T-cell (primary cell): ENCODE measurements around the gene CUBN. TPM values are rescaled to one million over a fixed set of nuclear protein-coding genes. Genes with fewer than 3 reads are reported as not detected.

Experiments used
- ATAC-seq, 4 experiments: fragments of 200-7000 bp in 3 of 4; fragments of 150-1000 bp in 1 of 4; cut with Tn5 transposase; replicated peaks in 1 of 4; 1 replicate in 3 of 4; 2 replicates in 1 of 4; pipeline ENCODE4 v1.10.0; 2021; ENCODE audit warnings: moderate library complexity in 3 of 4, mild to moderate bottlenecking in 2 of 4, moderate number of reproducible peaks in 1 of 4
- CTCF ChIA-PET, 2 donors: fragments of 300-600 bp; sonication (Branson Sonifier 250); formaldehyde crosslinking; loops; one replicate each; lab custom pipeline; 2022; ENCODE audit warnings: antibody characterized with exemption in 2 of 2; lab: Charles Lee
- POLR2A ChIA-PET, 2 donors: fragments of 300-600 bp; sonication (Branson Sonifier 250); formaldehyde crosslinking; loops; one replicate each; lab custom pipeline; 2022; ENCODE audit warnings: antibody characterized with exemption in 2 of 2; lab: Charles Lee
- DNase-seq, 35 experiments: peaks; one replicate each; pipeline versions ENCODE4 v3.0.0 to v3.0.0-alpha.2; 2013 to 2023
- H3K27ac ChIP-seq: one replicate; pipeline ENCODE4 v1.5.1; 2013; ENCODE audit warnings: low read length
- H3K27me3 ChIP-seq, 2 experiments: replicated peaks in 1 of 2; 1 replicate in 1 of 2; 2 replicates in 1 of 2; pipeline versions ENCODE4 v1.6.1 to v1.7.0; 2013; ENCODE audit warnings: low read length in 1 of 2, mixed read lengths in 1 of 2; ENCODE audit not compliant: control insufficient read depth in 2 of 2, insufficient read depth in 2 of 2; ENCODE audit errors: extremely low read depth in 1 of 2
- H3K36me3 ChIP-seq, 2 donors: 1 replicate in 1 of 2; 2 replicates in 1 of 2; pipeline versions ENCODE4 v1.6.1 to v1.7.0; 2013; ENCODE audit warnings: low read length in 1 of 2; ENCODE audit not compliant: control insufficient read depth in 2 of 2, insufficient read depth in 1 of 2; ENCODE audit errors: extremely low read depth in 1 of 2
- H3K4me1 ChIP-seq, 2 experiments: 1 replicate in 1 of 2; 2 replicates in 1 of 2; pipeline versions ENCODE4 v1.6.1 to v1.7.0; 2013; ENCODE audit warnings: low read length in 2 of 2, mixed read lengths in 1 of 2; ENCODE audit not compliant: insufficient read depth in 2 of 2, control insufficient read depth in 1 of 2; ENCODE audit errors: extremely low read depth in 1 of 2
- H3K4me3 ChIP-seq, 2 donors: 1 replicate in 1 of 2; 2 replicates in 1 of 2; pipeline versions ENCODE4 v1.5.1 to v1.7.0; 2013; ENCODE audit warnings: mild to moderate bottlenecking in 2 of 2, low read length in 1 of 2, moderate library complexity in 1 of 2; ENCODE audit not compliant: control insufficient read depth in 1 of 2; ENCODE audit errors: extremely low read depth in 1 of 2
- H3K9me3 ChIP-seq: 2 replicates; pipeline ENCODE4 v1.7.0; 2013
- H3K27ac Mint-ChIP-seq, 2 donors: one replicate each; pipeline ENCODE4 v1.8.0; 2020 to 2021; ENCODE audit warnings: mild to moderate bottlenecking in 2 of 2, mixed read lengths in 2 of 2
- H3K27me3 Mint-ChIP-seq, 2 donors: one replicate each; pipeline ENCODE4 v1.8.0; 2021 to 2022; ENCODE audit warnings: mixed read lengths in 2 of 2
- H3K36me3 Mint-ChIP-seq: one replicate; pipeline ENCODE4 v1.8.0; 2021; ENCODE audit warnings: mixed read lengths
- H3K4me1 Mint-ChIP-seq, 3 donors: one replicate each; pipeline ENCODE4 v1.8.0; 2020 to 2022; ENCODE audit warnings: mixed read lengths in 3 of 3, mild to moderate bottlenecking in 1 of 3
- H3K4me3 Mint-ChIP-seq, 3 donors: one replicate each; pipeline ENCODE4 v1.8.0; 2020 to 2022; ENCODE audit warnings: mild to moderate bottlenecking in 3 of 3, mixed read lengths in 3 of 3, moderate library complexity in 3 of 3
- H3K9me3 Mint-ChIP-seq, 3 donors: one replicate each; pipeline ENCODE4 v1.8.0; 2020 to 2022; ENCODE audit warnings: mixed read lengths in 3 of 3
- WGBS: methylation state at CpG from one replicate; pipeline ENCODE4 v1.1.5; 2013; ENCODE audit warnings: missing lambda C conversion rate; ENCODE audit not compliant: insufficient coverage; 5-methylcytosine and 5-hydroxymethylcytosine counted together
- total RNA-seq, 35 experiments: library from RNA in 6 of 35; stranded (reverse) in 6 of 35; fragments of 120-200 nt in 1 of 35; gene quantifications; one replicate each; pipeline versions ENCODE4 v1.2.1 to v1.2.4 and lab custom pipeline; 2013 to 2026

The CUBN gene
- total RNA-seq, 5 donors from 2014 or later (not counting 1 experiment from before 2014, with no cell fraction given): 6.3 to 11.4 (median 8.6) TPM

DNA sequence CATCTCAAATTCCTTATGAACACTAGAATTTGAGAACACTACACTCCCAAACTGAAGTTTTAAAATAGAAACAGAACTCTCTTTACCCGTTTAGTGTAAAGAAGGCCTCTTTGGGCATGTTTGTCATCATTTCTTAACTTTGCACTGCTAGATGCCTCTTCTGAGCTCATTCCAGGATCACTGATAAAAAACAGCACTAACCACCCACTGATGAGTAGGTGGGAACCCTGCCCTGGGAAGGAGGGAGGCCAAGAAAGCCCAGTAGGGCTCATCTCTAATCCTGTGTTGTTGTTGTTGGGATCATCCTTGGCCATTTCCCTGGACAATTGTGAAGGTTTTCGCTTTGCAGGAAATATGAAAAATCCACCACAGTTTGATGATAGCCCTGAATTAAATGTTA lies 68.2 kb downstream of the CUBN start:
- no CpG with 5 or more reads among the region's 2 CpGs for WGBS
- Mint-ChIP-seq H3K36me3 (peaks cover 41% of the 10 kb centered on the region), H3K4me1 (peaks cover 19 to 25% (median 20%) of the 10 kb centered on the region in 3 donors), H3K4me3 (no peak overlapping the region), H3K9me3 (peaks cover 0 to 3% (median 0%) of the 10 kb centered on the region in 3 donors), H3K27ac (no peak overlapping the region), H3K27me3 (no peaks in the 10 kb centered on the region)
- H3K9me3 ChIP-seq: no peaks in the 10 kb centered on the region
- H3K27me3 ChIP-seq: no peaks in the 10 kb centered on the region
- DNase-seq (no peak), ATAC-seq (no peak)
- no peak overlapping the region for H3K27ac ChIP-seq
- no peaks in the 10 kb centered on the region for H3K36me3 ChIP-seq
- ChIA-PET CTCF (no interaction called here), POLR2A (no interaction called here)
- H3K4me3 ChIP-seq: no peak overlapping the region
- H3K4me1 ChIP-seq: peaks cover 5 to 7% of the 10 kb centered on the region in 2 experiments

DNA sequence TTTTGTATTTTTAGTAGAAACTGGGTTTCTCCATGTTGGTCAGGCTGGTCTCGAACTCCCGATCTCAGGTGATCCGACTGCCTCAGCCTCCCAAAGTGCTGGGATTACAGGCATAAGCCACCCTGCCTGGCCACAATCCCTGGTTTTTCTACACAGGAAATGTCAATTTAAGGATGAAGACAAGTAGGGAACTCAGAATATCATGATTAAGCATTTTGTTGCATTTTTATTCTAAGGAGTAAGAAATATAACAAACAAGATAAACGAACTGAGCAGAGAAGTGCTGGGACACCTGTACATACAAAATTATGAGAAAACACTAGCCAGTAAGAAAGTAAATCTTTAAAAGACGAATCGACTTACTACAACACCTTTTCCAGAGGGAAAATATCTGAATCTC lies 69.3 kb downstream of the CUBN start:
- Histone ChIP-seq H3K27me3 (no peaks in the 10 kb centered on the region), H3K4me1 (peaks cover 5 to 7% of the 10 kb centered on the region in 2 experiments), H3K9me3 (no peaks in the 10 kb centered on the region), H3K4me3 (no peak overlapping the region), H3K36me3 (no peaks in the 10 kb centered on the region), H3K27ac (no peak overlapping the region)
- ChIA-PET CTCF (no interaction called here), POLR2A (no interaction called here)
- no peak for DNase-seq
- no CpG with 5 or more reads among the region's 6 CpGs for WGBS
- Mint-ChIP-seq H3K4me1 (peaks cover 18 to 20% (median 19%) of the 10 kb centered on the region in 3 donors), H3K4me3 (no peak overlapping the region), H3K9me3 (peaks cover 0 to 3% (median 0%) of the 10 kb centered on the region in 3 donors), H3K36me3 (peaks cover 32% of the 10 kb centered on the region), H3K27ac (no peak overlapping the region), H3K27me3 (no peaks in the 10 kb centered on the region)
- no peak for ATAC-seq

DNA sequence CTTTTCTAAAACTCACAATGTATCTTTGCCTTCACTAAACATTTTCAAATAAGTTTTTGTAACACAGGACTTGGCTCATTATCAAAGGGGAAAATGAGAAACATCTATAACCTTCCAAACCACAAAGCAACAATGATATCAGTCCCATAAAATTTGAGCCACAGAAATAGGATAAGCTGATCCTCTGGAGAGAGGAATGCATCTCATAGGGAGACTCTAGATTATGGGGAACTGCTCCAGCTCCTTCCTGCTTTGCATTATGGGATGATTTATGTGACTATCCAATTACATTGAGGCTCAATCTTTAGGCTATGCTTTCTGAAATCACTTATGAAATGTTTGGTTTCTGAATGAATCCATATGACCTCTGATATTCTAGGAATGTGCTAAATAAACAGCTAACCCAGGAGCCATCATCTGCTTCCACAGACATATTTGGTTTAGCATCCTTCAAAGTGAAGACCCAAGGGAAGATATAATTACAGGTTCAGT lies 70.4 kb downstream of the CUBN start:
- CTCF ChIA-PET: no interaction called here
- H3K4me1 ChIP-seq: peaks cover 5 to 7% of the 10 kb centered on the region in 2 experiments
- Mint-ChIP-seq H3K4me3 (no peak overlapping the region), H3K36me3 (peaks cover 27% of the 10 kb centered on the region), H3K27me3 (no peaks in the 10 kb centered on the region), H3K27ac (peak overlapping the region in 1 of 2 donors; percentile 39), H3K4me1 (peaks cover 18 to 20% (median 19%) of the 10 kb centered on the region in 3 donors), H3K9me3 (peaks cover 0 to 3% (median 0%) of the 10 kb centered on the region in 3 donors)
- ATAC-seq (no peak), DNase-seq (no peak)
- no peaks in the 10 kb centered on the region for H3K27me3 ChIP-seq
- POLR2A ChIA-PET: interaction anchor here in 1 of 2 donors (0.8 kb wide), 1 partner anchor 24 kb away, joined by 4 read pairs; no protein-coding TSS in a partner anchor
- H3K9me3 ChIP-seq: no peaks in the 10 kb centered on the region
- no peak overlapping the region for H3K4me3 ChIP-seq
- H3K27ac ChIP-seq: no peak overlapping the region
- no peaks in the 10 kb centered on the region for H3K36me3 ChIP-seq

DNA sequence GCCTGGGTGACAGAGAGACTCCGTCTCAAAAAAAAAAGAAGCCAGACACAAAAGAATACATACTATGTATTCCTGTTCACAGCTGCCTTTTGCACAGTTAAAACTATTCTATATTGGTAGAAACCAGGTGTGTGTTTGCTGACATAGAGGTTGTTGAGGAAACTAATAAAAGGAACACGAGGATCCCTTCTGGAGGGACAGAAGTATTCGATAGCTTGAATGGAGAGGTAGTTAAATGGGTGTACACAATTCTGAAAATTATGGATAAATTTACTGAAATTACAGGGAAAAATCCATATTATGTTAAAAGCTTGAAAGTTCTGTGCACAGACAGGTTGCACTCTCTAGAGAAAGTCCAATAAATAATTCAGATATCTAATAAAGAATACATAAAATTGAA lies 71.5 kb downstream of the CUBN start:
- H3K36me3 Mint-ChIP-seq: peaks cover 20% of the 10 kb centered on the region
- WGBS: 80% methylated on average over 2 of the region's 3 CpGs
- POLR2A ChIA-PET: no interaction called here

DNA sequence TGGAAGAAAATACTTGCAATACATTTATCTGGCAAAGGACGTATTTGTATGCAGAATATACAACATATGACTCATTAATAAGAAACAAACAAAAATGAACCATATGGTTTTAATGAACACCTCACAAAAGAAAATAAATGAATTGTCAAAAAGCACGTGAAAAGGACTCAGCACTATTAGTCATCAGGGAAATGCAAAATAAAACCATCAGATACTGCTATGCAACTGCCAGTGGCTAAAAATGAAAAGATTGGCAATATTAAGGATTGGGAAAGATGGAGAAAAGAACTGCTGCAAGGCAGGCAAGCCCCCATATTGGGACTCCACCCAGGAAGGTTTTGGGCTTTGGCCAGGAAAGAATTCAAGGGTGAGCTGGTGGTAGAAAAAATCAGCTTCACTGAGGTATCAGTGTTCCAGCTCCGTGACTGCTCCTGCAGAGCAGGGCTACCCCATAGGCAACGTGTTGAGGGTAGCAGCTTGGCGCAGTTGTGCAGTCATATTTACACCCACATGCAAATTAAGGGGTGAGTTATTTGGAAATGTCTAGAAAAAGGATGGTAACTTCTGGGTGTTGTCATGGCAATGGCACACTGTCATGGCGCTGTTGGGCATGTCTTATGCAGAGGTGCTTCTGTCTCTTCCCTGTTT lies 72.7 kb downstream of the CUBN start:
- Histone ChIP-seq H3K4me1 (no peaks in the 10 kb centered on the region), H3K27ac (no peak overlapping the region), H3K9me3 (no peaks in the 10 kb centered on the region), H3K36me3 (no peaks in the 10 kb centered on the region), H3K4me3 (no peak overlapping the region), H3K27me3 (no peaks in the 10 kb centered on the region)
- Mint-ChIP-seq H3K36me3 (peaks cover 20% of the 10 kb centered on the region), H3K4me3 (no peak overlapping the region), H3K9me3 (peaks cover 2 to 5% (median 2%) of the 10 kb centered on the region in 3 donors), H3K4me1 (peaks cover 6 to 8% (median 8%) of the 10 kb centered on the region in 3 donors), H3K27me3 (no peaks in the 10 kb centered on the region), H3K27ac (no peak overlapping the region)
- ChIA-PET CTCF (no interaction called here), POLR2A (no interaction called here)
- ATAC-seq: no peak
- no CpG with 5 or more reads among the region's 6 CpGs for WGBS
- DNase-seq: no peak

More for the DNA sequence above, 71.5 kb downstream of the CUBN start:
- Mint-ChIP-seq H3K27me3 (no peaks in the 10 kb centered on the region), H3K27ac (no peak overlapping the region), H3K4me1 (peaks cover 13 to 16% (median 16%) of the 10 kb centered on the region in 3 donors), H3K4me3 (no peak overlapping the region), H3K9me3 (peaks cover 0 to 3% (median 0%) of the 10 kb centered on the region in 3 donors)
- Histone ChIP-seq H3K4me3 (no peak overlapping the region), H3K9me3 (no peaks in the 10 kb centered on the region), H3K27me3 (no peaks in the 10 kb centered on the region), H3K36me3 (no peaks in the 10 kb centered on the region), H3K4me1 (peaks cover 3 to 4% of the 10 kb centered on the region in 2 experiments), H3K27ac (no peak overlapping the region)
- ATAC-seq: no peak
- CTCF ChIA-PET: no interaction called here
- DNase-seq: no peak

DNA sequence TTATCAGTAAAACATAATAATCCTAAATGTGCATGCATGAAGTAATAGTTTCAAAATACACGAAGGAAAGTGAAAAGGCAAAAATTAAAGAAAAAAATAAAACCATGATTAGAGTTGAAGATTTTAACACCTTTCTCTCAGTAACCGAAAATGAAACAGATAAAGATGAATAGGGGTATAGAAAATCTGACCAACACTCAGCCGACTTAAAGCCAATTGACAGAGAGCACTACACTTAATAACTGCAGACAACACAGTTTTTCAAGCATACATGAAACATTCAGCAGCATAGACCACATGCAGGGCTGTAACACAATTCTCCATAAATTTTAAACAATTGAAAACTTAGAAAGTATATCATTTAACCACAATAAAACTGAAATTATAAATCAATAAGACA lies 76.1 kb downstream of the CUBN start:
- Histone ChIP-seq H3K27ac (no peak overlapping the region), H3K27me3 (no peaks in the 10 kb centered on the region), H3K4me3 (no peak overlapping the region), H3K4me1 (no peaks in the 10 kb centered on the region), H3K36me3 (no peaks in the 10 kb centered on the region), H3K9me3 (no peaks in the 10 kb centered on the region)
- POLR2A ChIA-PET: no interaction called here
- Mint-ChIP-seq H3K27ac (no peak overlapping the region), H3K36me3 (peaks cover 34% of the 10 kb centered on the region), H3K27me3 (no peaks in the 10 kb centered on the region), H3K9me3 (peaks cover 5 to 10% (median 7%) of the 10 kb centered on the region in 3 donors), H3K4me1 (peaks cover 0 to 1% (median 0%) of the 10 kb centered on the region in 3 donors), H3K4me3 (no peak overlapping the region)
- no peak for ATAC-seq
- DNase-seq: no peak
- CTCF ChIA-PET: no interaction called here
- WGBS: no CpG with 5 or more reads among the region's 3 CpGs
